ENCODE measurements around the gene EFNB2. TPM values are rescaled to one million over a fixed set of nuclear protein-coding genes. Genes with fewer than 3 reads are reported as not detected.

Gene EFNB2
- total and polyA plus RNA-seq, 2 donors (not counting 3 experiments of a cell fraction or from before 2014, with no cell fraction given), result 50.4 to 69.5 TPM

DNA sequence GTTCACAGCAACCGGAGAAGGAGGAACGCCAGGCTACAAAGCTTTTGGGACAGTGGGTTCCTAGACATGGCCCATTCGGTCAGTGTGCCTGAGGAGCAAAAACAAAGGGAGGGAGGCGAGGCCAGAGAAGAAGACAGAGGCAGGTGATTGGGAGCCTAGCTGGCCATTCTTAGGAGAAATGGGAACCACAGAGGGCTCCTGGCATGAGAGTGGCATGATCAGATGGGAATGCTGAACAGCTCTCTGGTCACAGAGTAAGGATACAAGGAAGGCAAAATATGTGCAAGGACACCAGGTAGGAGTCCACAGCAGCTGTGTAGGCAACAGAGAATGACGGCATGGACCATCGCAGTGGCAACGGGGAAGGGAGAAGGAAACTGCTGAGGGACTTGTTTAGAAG, 82.4 kb downstream of the EFNB2 start:
- POLR2A ChIA-PET, result no interaction called here
- intact Hi-C loops (cut with micrococcal nuclease), result no loop called here
- TF ChIP-seq, protein P1, sequence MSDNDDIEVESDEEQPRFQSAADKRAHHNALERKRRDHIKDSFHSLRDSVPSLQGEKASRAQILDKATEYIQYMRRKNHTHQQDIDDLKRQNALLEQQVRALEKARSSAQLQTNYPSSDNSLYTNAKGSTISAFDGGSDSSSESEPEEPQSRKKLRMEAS (IDR thresholded peaks at IDR 0.05; ENCODE audit: insufficient read depth, insufficient read length), result no peak
- TF ChIP-seq POLR2AphosphoS5 (IDR thresholded peaks at IDR 0.05; ENCODE audit: insufficient read depth, low read depth, low read length) (no peak), JUN (IDR thresholded peaks at IDR 0.05; ENCODE audit: borderline replicate concordance, insufficient read depth, insufficient read length, low read depth) (no peak), POLR2A (IDR thresholded peaks at IDR 0.05; ENCODE audit: low read depth, low read length) (no peak), MYC (IDR thresholded peaks at IDR 0.05; ENCODE audit: low read depth, low read length) (no peak), EZH2 (IDR thresholded peaks at IDR 0.05; ENCODE audit: borderline replicate concordance, low read depth, low read length, severe bottlenecking) (no peak), FOS (IDR thresholded peaks at IDR 0.05; ENCODE audit: borderline replicate concordance, insufficient read depth, low read length) (no peak), GATA2 (IDR thresholded peaks at IDR 0.05; ENCODE audit: insufficient read depth, insufficient read length, low read depth, low read length) (no peak)
- TF ChIP-seq, protein P2, sequence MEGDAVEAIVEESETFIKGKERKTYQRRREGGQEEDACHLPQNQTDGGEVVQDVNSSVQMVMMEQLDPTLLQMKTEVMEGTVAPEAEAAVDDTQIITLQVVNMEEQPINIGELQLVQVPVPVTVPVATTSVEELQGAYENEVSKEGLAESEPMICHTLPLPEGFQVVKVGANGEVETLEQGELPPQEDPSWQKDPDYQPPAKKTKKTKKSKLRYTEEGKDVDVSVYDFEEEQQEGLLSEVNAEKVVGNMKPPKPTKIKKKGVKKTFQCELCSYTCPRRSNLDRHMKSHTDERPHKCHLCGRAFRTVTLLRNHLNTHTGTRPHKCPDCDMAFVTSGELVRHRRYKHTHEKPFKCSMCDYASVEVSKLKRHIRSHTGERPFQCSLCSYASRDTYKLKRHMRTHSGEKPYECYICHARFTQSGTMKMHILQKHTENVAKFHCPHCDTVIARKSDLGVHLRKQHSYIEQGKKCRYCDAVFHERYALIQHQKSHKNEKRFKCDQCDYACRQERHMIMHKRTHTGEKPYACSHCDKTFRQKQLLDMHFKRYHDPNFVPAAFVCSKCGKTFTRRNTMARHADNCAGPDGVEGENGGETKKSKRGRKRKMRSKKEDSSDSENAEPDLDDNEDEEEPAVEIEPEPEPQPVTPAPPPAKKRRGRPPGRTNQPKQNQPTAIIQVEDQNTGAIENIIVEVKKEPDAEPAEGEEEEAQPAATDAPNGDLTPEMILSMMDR (IDR thresholded peaks at IDR 0.05; ENCODE audit: extremely low read depth in 1 of 2, insufficient read depth in 1 of 2, low read depth in 1 of 2, low read length in 2 of 2), result no peak
- no peaks in the 10 kb centered on the region for H3K9me3 ChIP-seq (replicated peaks; ENCODE audit: control insufficient read depth, insufficient read depth, low read length)
- H3K9ac ChIP-seq (replicated peaks; ENCODE audit: extremely low read depth, insufficient read depth, low read length), result no peak overlapping the region
- H3K4me2 ChIP-seq (ENCODE audit: insufficient read depth, low read length), result no peak overlapping the region
- no peak overlapping the region for H3K4me3 ChIP-seq (replicated peaks in 1 of 3; ENCODE audit: insufficient read depth in 1 of 3, low read depth in 1 of 3, low read length in 3 of 3)
- H3K9me1 ChIP-seq (replicated peaks; ENCODE audit: control insufficient read depth, extremely low read depth, insufficient read depth, low read length), result no peaks in the 10 kb centered on the region
- no peak overlapping the region for H3K27ac ChIP-seq (ENCODE audit: insufficient read depth, low read depth, low read length)
- DNase-seq (ENCODE audit: low read depth, low spot score), result no peak
- CTCF ChIA-PET, result no interaction called here
- dilution Hi-C loops (cut with MboI; ENCODE audit: extremely low pct_ligation_motif_present, low sequenced_read_pairs), result no loop called here
- no peaks in the 10 kb centered on the region for H3K79me2 ChIP-seq (ENCODE audit: control insufficient read depth, insufficient read depth, low read length)
- H3K27me3 ChIP-seq (ENCODE audit: control insufficient read depth in 2 of 2, insufficient read depth in 2 of 2, low read length in 2 of 2), result peaks cover 0 to 1% of the 10 kb centered on the region in 2 experiments
- no peaks in the 10 kb centered on the region for H4K20me1 ChIP-seq (replicated peaks; ENCODE audit: control insufficient read depth, extremely low read depth, insufficient read depth, low read length)
- no peak overlapping the region for H2AFZ ChIP-seq (ENCODE audit: low read depth, low read length)
- no peaks in the 10 kb centered on the region for H3K36me3 ChIP-seq (ENCODE audit: control insufficient read depth in 2 of 2, extremely low read depth in 1 of 2, insufficient read depth in 2 of 2, low read length in 2 of 2)
- FAIRE-seq, result no peak
- H3K4me1 ChIP-seq (ENCODE audit: control insufficient read depth, extremely low read depth, insufficient read depth, low read length), result no peaks in the 10 kb centered on the region
- BruUV-seq (replicated peaks), result no TSS peak
